Activated CD8-positive, alpha-beta memory T cell treated with anti-CD3 and anti-CD28 coated beads for 24 hours (primary cell): ENCODE data around the gene CPNE4.

Experiments
- DNase-seq: peaks from one replicate; pipeline ENCODE4 v3.0.0-alpha.2; 2020

Gene CPNE4

GRCh38 chr3:131728898-131729642 is 305.7 kb downstream of the CPNE4 start:
- no peak for DNase-seq

GRCh38 chr3:131725414-131725813 is 309.4 kb downstream of the CPNE4 start:
- DNase-seq: no peak

DNA sequence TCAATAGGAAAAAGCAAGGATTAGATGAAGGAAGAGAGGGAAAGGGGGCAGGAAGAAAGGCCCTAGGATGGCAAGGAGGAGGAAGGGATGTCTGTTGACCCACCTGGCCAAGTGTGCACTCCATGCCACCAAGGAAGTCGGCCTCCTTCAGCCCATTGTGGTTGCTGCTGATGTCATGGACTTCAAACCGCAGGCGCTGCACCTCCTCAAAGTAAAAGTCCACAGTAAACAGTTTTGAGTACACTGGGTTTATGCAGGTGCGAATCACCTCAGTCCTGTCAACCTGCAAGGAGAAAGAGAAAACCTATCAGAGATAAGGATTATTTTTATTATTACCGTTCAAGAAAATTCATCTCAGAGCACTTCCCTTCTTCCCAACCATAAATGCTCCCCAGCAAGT is 311.5 kb downstream of the CPNE4 start:
- no peak for DNase-seq

- DNase-seq: no peak
These were observed 317.3 kb downstream of the CPNE4 start for GRCh38 chr3:131717493-131717892.

DNA sequence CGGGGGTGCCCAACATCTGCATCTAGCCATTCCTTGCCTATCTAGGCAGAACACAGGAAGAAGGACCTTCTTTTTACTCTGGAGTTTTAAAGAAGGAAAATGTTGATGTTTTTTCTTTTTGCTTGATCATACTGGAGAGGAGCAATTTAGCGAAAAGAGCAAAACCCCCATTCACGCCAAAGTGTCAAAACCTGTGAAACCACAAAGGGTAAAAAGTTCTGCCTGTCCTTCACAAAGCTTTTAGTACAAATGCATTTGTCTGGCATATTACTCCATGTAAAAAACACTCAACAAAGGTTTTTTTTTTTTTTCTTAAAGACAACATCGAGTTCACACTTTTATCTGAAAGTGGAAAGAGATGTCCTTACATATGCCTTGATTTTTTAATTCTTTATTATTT is 317.9 kb downstream of the CPNE4 start:
- DNase-seq: no peak

- no peak for DNase-seq
These were observed 318.8 kb downstream of the CPNE4 start for GRCh38 chr3:131716007-131716406.

- no peak for DNase-seq
These were observed 320.1 kb downstream of the CPNE4 start for GRCh38 chr3:131714585-131715220.

DNA sequence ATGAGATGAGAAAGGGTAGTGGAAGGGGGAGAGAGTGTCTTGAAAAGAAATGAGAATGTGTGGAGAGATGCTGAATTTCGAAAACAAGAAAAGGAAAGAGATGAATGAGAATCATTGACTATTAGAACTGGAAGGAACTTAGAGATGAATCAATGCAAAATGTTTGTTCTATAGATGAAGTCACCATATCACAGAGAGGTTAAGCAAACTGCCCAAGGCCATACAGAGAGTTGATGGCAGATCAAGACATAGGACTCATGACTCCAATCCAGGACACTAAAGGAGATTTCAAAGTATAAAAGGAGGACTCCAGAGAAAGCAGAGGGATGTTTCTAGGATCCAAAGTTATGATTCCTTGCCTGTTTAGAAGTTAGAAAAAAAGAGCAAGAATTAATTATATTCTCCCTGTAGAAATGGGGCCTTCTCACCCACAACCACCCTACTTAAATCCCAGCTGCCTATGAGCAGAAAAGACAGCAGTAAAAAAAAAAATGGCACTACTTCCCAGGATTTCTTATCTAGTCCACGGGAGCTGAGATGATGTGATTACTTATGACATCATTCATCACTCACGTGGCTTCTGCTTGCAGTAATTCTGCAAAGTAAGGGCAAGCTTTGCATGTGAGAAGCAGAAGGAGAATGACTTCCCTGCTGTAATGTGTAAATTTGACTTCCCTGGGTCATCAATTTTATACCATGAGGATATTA is 321.2 kb downstream of the CPNE4 start:
- DNase-seq: no peak

- no peak for DNase-seq
These were observed 322.2 kb downstream of the CPNE4 start for GRCh38 chr3:131712662-131713061.

DNA sequence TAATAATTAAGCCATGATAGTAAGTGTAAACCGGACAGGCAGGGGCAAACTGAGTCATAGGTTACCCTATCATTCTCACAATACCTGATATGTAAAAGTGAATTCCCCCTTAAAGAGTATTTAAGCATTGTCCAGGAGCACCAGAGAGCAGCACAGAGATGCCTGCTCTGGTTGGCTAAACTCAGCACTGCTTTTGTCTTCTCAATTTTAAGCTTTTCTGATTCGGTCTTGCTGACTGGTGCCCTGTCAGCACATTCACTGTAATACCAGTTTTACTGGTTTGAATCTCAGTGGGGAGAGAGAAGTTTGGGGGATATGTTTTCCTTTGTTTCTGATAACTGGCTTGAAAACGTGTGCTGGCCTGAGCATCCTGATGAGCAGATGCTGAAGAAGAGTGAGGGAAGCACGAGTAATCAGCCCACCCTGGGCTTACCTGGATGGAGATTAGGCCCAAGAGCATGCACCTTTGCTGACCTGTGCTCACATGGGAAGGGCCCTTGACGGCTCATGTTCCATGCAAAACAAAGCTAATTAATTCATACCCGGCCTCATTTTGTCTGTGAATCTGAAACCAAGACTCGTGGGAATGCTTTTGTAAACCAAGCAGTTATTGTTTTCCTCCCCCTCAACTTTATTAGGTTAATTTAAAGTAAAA is 323.6 kb downstream of the CPNE4 start:
- DNase-seq: no peak

DNA sequence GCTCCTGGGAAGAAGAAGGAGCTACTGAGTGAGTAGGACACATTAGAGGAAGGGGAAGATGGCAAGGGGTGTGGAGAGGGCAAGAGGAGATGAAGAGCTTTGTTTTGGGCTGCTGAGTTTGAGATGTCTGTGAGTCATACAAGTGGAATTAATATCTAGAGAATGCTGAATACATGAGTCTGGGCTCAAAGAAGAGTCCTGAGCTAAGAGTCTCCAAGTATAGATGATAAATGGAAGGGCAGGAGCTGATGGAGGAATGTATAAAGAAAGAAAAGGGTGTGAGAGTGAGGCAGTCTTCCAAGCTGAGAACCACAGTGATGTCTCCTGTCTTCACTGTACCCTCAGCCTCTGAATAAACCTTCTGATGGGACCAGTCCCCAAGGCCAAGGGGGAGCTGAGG is 326.6 kb downstream of the CPNE4 start:
- DNase-seq: no peak

GRCh38 chr3:131705558-131706051 is 329.2 kb downstream of the CPNE4 start:
- no peak for DNase-seq

GRCh38 chr3:131705099-131705498 is 329.7 kb downstream of the CPNE4 start:
- no peak for DNase-seq

- no peak for DNase-seq
These were observed 330.7 kb downstream of the CPNE4 start for GRCh38 chr3:131704098-131704497.

DNA sequence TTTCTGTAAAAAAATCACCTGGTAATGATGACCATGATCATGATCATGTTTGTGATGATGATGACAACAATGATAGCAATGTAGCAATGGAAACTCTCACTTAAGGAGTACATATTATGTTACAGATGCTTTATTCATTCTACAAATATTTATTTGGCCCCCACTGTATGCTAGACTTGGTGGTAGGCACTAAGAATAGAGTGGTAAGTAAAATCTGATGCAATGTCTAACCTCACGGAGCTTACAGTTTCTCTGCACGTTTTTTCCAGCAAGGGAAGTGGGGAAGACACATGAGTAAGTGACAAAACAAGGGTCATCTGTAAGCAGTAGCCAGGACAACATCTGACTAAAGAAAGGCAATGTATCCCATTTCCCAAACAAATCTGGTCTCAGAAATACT is 332.7 kb downstream of the CPNE4 start:
- DNase-seq: no peak

DNA sequence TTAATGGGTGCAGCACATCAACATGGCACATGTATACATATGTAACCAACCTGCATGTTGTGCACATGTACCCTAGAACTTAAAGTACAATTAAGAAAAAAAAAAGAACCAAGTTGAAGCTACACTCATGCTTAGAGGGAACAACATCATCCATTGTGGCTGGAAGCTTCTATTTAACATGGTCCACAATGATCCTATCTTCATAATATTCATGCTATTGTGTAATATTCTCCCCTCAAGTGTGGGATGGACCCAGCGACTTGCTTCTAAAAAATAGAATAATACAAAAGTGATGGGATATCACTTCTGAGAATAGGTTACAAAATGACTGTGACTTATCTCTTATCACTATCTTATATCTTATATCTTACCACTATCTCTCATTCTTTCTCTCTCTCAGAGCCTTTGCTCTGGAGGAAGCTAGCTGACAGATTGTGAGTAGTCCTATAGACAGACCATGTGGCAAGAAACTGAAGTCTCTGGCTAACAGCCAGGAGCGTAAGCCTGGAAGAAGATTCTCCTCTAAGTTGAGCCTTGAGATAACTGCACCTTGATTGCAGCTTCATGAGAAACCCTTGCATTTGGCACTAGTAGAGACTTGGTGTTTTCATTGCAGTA is 333.6 kb downstream of the CPNE4 start:
- DNase-seq: no peak

DNA sequence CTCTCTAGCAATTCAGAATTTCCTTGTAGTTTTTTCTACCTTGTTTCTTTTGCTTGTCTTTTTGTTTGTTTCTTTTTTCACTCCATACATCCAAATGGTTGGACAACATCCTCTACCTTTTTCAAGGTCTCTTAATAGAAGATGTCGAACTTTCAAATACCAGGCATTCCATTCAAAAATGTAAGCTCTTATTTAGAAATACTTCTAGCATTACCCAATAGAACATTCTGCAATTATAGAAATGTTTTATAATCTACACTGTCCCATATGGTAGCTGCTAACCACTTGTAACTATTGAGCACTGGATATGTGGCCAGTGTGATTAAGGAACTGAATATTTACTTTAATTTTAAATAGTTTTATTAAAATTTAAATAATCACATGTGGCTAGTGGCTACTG is 335.8 kb downstream of the CPNE4 start:
- no peak for DNase-seq

- DNase-seq: no peak
These were observed 340.4 kb downstream of the CPNE4 start for GRCh38 chr3:131694376-131694775.

- DNase-seq: no peak
These were observed 342.5 kb downstream of the CPNE4 start for GRCh38 chr3:131692356-131692755.

DNA sequence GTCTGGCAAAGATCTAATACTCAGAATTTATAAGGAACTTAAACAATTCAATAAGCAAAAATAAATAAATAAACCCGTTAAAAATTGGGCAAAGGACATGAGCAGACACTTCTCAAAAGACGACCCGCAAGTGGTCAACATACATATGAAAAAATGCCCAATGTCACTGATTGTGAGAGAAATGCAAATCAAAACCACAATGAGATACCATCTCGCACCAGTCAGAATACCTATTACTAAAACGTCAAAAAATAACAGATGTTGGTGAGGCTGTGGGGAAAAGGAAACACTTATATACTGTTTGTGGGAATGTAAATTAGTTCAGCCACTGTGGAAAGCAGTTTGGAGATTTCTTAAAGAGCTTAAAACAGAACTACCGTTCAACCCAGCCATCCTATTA is 344.0 kb downstream of the CPNE4 start:
- DNase-seq: no peak

GRCh38 chr3:131688370-131688769 is 346.4 kb downstream of the CPNE4 start:
- no peak for DNase-seq

- DNase-seq: no peak
These were observed 365.2 kb downstream of the CPNE4 start for GRCh38 chr3:131669600-131669999.

GRCh38 chr3:131658771-131659170 is 376.0 kb downstream of the CPNE4 start:
- no peak for DNase-seq
